ENCODE results near the gene ADPRHL1. TPM values are rescaled to one million over a fixed set of nuclear protein-coding genes. Genes with fewer than 3 reads are reported as not detected.

Gene ADPRHL1
- total and polyA plus RNA-seq, 4 donors, result 0.28 to 0.67 (median 0.55) TPM

DNA sequence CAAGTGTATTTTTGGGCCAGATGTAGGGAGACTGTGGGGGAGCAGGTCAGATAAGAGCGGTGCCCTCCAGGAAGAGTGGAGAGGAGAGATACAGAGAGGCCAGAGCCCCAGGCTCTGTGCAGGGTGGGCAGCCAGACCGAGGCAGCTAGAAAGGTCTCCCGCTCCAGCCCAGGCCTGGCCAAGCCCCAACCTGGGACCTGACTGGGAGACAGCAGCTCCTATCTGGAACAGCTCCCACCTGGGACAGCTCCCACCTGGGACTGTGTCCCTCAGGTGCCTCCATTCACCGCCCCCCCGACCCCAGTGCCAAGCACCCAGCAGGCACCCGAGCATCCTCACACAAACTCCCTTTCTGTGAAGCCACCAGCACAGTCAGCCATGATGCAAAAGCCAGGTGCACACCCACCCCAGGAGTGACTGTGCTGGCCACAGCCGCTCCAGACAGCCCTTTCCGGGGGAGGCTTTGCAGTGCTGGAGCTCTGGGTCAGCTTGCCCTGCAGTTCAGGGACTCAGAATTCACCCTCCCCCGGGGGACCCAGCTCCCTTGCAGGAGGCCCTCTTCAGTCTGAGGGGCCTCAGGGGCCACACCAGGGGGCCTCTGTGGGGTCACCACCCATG is 87.2 kb downstream of the ADPRHL1 start (continued):
- TF ChIP-seq, protein P1, sequence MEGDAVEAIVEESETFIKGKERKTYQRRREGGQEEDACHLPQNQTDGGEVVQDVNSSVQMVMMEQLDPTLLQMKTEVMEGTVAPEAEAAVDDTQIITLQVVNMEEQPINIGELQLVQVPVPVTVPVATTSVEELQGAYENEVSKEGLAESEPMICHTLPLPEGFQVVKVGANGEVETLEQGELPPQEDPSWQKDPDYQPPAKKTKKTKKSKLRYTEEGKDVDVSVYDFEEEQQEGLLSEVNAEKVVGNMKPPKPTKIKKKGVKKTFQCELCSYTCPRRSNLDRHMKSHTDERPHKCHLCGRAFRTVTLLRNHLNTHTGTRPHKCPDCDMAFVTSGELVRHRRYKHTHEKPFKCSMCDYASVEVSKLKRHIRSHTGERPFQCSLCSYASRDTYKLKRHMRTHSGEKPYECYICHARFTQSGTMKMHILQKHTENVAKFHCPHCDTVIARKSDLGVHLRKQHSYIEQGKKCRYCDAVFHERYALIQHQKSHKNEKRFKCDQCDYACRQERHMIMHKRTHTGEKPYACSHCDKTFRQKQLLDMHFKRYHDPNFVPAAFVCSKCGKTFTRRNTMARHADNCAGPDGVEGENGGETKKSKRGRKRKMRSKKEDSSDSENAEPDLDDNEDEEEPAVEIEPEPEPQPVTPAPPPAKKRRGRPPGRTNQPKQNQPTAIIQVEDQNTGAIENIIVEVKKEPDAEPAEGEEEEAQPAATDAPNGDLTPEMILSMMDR (IDR thresholded peaks at IDR 0.05; ENCODE audit: low read depth, low read length, missing input control), result no peak
- TF ChIP-seq FOXA1 (IDR thresholded peaks at IDR 0.05) (no peak), JUND (IDR thresholded peaks at IDR 0.05) (no peak), EGR1 (IDR thresholded peaks at IDR 0.05; ENCODE audit: low read depth in 2 of 2) (no peak)

DNA sequence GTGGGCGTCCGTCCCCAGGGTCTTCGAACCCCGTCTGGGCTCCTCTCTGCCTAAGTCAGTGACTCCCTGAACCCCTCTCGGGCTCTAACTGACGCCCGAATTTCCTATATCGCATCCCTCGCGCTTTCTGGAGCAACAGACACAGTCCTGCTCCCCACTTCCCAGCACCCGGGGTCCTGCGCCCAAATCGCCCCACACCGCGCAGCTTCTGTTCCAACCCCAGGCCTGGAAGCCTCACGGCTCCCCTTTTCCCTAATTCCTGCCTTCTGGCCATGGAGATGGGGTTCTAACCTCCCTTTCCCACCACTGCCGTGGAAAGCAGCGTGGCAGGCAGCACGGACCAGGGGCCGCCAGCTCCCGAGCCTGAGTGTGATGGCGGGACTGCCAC is 87.7 kb downstream of the ADPRHL1 start:
- Histone ChIP-seq H3K27me3 (ENCODE audit: control insufficient read depth in 4 of 4, insufficient read depth in 4 of 4, low read length in 3 of 4) (no peaks in the 10 kb centered on the region), H3K4me1 (ENCODE audit: control insufficient read depth in 4 of 4, insufficient read depth in 4 of 4, low read length in 3 of 4) (peaks cover 0 to 15% (median 14%) of the 10 kb centered on the region in 4 donors), H3K27ac (ENCODE audit: low read depth in 1 of 2, low read length in 2 of 2) (no peak overlapping the region), H3K9me3 (ENCODE audit: control insufficient read depth in 4 of 4, low read length in 3 of 4) (no peaks in the 10 kb centered on the region), H3K36me3 (ENCODE audit: control insufficient read depth in 4 of 4, insufficient read depth in 3 of 4, low read depth in 1 of 4, low read length in 3 of 4) (no peaks in the 10 kb centered on the region), H3K4me3 (ENCODE audit: low read depth in 1 of 3, low read length in 3 of 3) (no peak overlapping the region), H3K9ac (ENCODE audit: low read depth in 1 of 2, low read length in 2 of 2) (no peak overlapping the region)
- WGBS, result 96% methylated on average over 22 of the region's 22 CpGs
- peak; percentile 34 for DNase-seq (ENCODE audit: low spot score)
- TF ChIP-seq RXRA (IDR thresholded peaks at IDR 0.05) (no peak), HNF4G (IDR thresholded peaks at IDR 0.05) (no peak), NR2F2 (IDR thresholded peaks at IDR 0.05) (no peak), HNF4A (conservative IDR thresholded peaks at IDR 0.05) (no peak), FOXA2 (IDR thresholded peaks at IDR 0.05) (no peak), EGR1 (IDR thresholded peaks at IDR 0.05; ENCODE audit: low read depth in 2 of 2) (no peak), GABPA (IDR thresholded peaks at IDR 0.05 in 1 of 2, conservative IDR thresholded peaks at IDR 0.05 in 1 of 2) (no peak), SP1 (IDR thresholded peaks at IDR 0.05) (no peak)
- TF ChIP-seq, protein P2, sequence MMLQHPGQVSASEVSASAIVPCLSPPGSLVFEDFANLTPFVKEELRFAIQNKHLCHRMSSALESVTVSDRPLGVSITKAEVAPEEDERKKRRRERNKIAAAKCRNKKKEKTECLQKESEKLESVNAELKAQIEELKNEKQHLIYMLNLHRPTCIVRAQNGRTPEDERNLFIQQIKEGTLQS (IDR thresholded peaks at IDR 0.05), result no peak
- TF ChIP-seq, protein P3, sequence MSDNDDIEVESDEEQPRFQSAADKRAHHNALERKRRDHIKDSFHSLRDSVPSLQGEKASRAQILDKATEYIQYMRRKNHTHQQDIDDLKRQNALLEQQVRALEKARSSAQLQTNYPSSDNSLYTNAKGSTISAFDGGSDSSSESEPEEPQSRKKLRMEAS (IDR thresholded peaks at IDR 0.05), result no peak
- TF ChIP-seq, protein P1 (IDR thresholded peaks at IDR 0.05; ENCODE audit: low read depth, low read length, missing input control), result no peak

DNA sequence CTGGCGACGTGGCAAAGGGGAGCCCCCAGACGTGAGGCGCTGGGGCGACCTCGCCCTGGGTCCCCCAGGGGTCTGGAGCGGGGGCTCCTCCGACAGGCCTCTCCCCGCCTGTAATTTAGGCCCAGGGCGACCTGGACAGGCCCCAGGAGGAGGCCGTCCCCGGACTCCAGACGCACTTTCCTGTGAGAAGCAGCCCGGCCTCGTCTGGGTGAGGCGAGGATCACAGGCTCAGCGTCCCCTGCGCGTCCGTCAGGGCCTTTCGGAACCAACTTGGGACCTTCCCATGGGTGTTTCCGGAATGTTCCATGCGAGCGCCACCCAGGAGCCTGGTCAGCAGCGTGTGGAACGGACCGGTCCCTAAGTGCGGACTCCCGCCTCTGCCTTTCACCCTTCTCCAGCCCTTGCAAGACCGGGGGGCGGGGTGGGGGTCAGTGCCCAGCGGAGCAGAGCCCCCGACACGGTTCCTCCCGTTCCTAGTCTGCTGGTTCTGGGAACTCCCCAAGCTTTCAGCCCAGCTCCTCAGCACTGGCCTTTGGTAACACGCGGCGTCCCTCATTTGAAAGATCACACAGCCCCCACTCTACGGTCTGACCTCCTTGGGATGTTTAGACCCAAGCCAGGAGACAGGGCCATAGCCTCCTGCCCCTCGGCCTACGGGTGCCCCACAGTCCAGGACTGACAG is 88.2 kb downstream of the ADPRHL1 start:
- peaks cover 0 to 2% (median 0%) of the 10 kb centered on the region in 4 donors for H3K36me3 ChIP-seq (ENCODE audit: control insufficient read depth in 4 of 4, insufficient read depth in 3 of 4, low read depth in 1 of 4, low read length in 3 of 4)
- H3K27me3 ChIP-seq (ENCODE audit: control insufficient read depth in 4 of 4, insufficient read depth in 4 of 4, low read length in 3 of 4), result no peaks in the 10 kb centered on the region
- H3K9me3 ChIP-seq (ENCODE audit: control insufficient read depth in 4 of 4, low read length in 3 of 4), result no peaks in the 10 kb centered on the region
- no peak overlapping the region for H3K4me3 ChIP-seq (ENCODE audit: low read depth in 1 of 3, low read length in 3 of 3)
- peaks cover 0 to 19% (median 14%) of the 10 kb centered on the region in 4 donors for H3K4me1 ChIP-seq (ENCODE audit: control insufficient read depth in 4 of 4, insufficient read depth in 4 of 4, low read length in 3 of 4)
- H3K27ac ChIP-seq (ENCODE audit: low read depth in 1 of 2, low read length in 2 of 2), result peak overlapping the region in 1 of 2 donors; percentile 46
- H3K9ac ChIP-seq (ENCODE audit: low read depth in 1 of 2, low read length in 2 of 2), result no peak overlapping the region
- WGBS, result 89% methylated on average over 41 of the region's 41 CpGs
- peak; percentile 36 for DNase-seq (ENCODE audit: low spot score)
- TF ChIP-seq, protein P2 (IDR thresholded peaks at IDR 0.05), result no peak
- TF ChIP-seq SP1 (IDR thresholded peaks at IDR 0.05) (no peak), FOXA2 (IDR thresholded peaks at IDR 0.05) (no peak), HNF4A (conservative IDR thresholded peaks at IDR 0.05) (no peak), RAD21 (IDR thresholded peaks at IDR 0.05) (no peak), YY1 (IDR thresholded peaks at IDR 0.05) (no peak), FOXA1 (IDR thresholded peaks at IDR 0.05) (no peak), EGR1 (IDR thresholded peaks at IDR 0.05; ENCODE audit: low read depth in 2 of 2) (no peak), GABPA (IDR thresholded peaks at IDR 0.05 in 1 of 2, conservative IDR thresholded peaks at IDR 0.05 in 1 of 2) (no peak), RXRA (IDR thresholded peaks at IDR 0.05) (no peak), NR2F2 (IDR thresholded peaks at IDR 0.05) (no peak)
- TF ChIP-seq, protein P3 (IDR thresholded peaks at IDR 0.05), result no peak
- TF ChIP-seq, protein P1 (IDR thresholded peaks at IDR 0.05; ENCODE audit: low read depth, low read length, missing input control), result no peak
